NAMALWA (cell line): Measurements from ENCODE around the gene C10orf90.

Experiments
- DNase-seq: peaks from one replicate; pipeline ENCODE4 v3.0.0-alpha.2; 2015; ENCODE audit warnings: low spot score

C10orf90 gene

GRCh38 chr10:126423732-126424491 is 246.6 kb downstream of the C10orf90 start:
- DNase-seq: no peak

GRCh38 chr10:126422567-126422966 is 247.9 kb downstream of the C10orf90 start:
- DNase-seq: no peak

- no peak for DNase-seq
Observed at GRCh38 chr10:126421756-126422256, 248.7 kb downstream of the C10orf90 start.

- no peak for DNase-seq
Observed at GRCh38 chr10:126420567-126421300, 249.8 kb downstream of the C10orf90 start.

- DNase-seq: no peak
Observed at GRCh38 chr10:126417220-126417825, 253.2 kb downstream of the C10orf90 start.

GRCh38 chr10:126409821-126410220 is 260.7 kb downstream of the C10orf90 start:
- no peak for DNase-seq

GRCh38 chr10:126408953-126409641 is 261.4 kb downstream of the C10orf90 start:
- DNase-seq: no peak

- DNase-seq: no peak
Observed at GRCh38 chr10:126407831-126408230, 262.7 kb downstream of the C10orf90 start.

GRCh38 chr10:126405239-126405775 is 265.2 kb downstream of the C10orf90 start:
- no peak for DNase-seq

- DNase-seq: no peak
Observed at GRCh38 chr10:126402721-126403695, 267.5 kb downstream of the C10orf90 start.

GRCh38 chr10:126400641-126401040 is 269.9 kb downstream of the C10orf90 start:
- DNase-seq: no peak

GRCh38 chr10:126398924-126399323 is 271.6 kb downstream of the C10orf90 start:
- no peak for DNase-seq

- DNase-seq: no peak
Observed at GRCh38 chr10:126398383-126398743, 272.1 kb downstream of the C10orf90 start.

GRCh38 chr10:126397640-126398382 is 272.7 kb downstream of the C10orf90 start:
- no peak for DNase-seq

GRCh38 chr10:126397156-126397555 is 273.3 kb downstream of the C10orf90 start:
- DNase-seq: no peak

GRCh38 chr10:126394948-126395347 is 275.5 kb downstream of the C10orf90 start:
- no peak for DNase-seq

GRCh38 chr10:126393076-126393475 is 277.4 kb downstream of the C10orf90 start:
- no peak for DNase-seq

- DNase-seq: no peak
Observed at GRCh38 chr10:126392469-126392868, 278.0 kb downstream of the C10orf90 start.

- DNase-seq: no peak
Observed at GRCh38 chr10:126392068-126392467, 278.4 kb downstream of the C10orf90 start.
